Endodermal cell (in vitro differentiated cells): ENCODE measurements around the gene PPP1CB. TPM values are rescaled to one million over a fixed set of nuclear protein-coding genes. Genes with fewer than 3 reads are reported as not detected.

Experiments
- DNase-seq: peaks from one replicate; pipeline ENCODE4 v3.0.0-alpha.2; 2017
- H3K27ac ChIP-seq: 2 replicates; pipeline ENCODE4 v1.5.1; 2013; ENCODE audit warnings: mild to moderate bottlenecking, low read depth, low read length, moderate library complexity
- H3K27me3 ChIP-seq: 2 replicates; pipeline ENCODE4 v1.6.1; 2013; ENCODE audit warnings: mild to moderate bottlenecking, low read length, moderate library complexity; ENCODE audit not compliant: insufficient read depth, control insufficient read depth, poor library complexity, severe bottlenecking
- H3K36me3 ChIP-seq: 2 replicates; pipeline ENCODE4 v1.7.0; 2013; ENCODE audit warnings: mild to moderate bottlenecking, low read length, moderate library complexity; ENCODE audit not compliant: control insufficient read depth, insufficient read depth
- H3K4me1 ChIP-seq: one replicate; pipeline ENCODE4 v1.7.0; 2013; ENCODE audit warnings: low read length; ENCODE audit not compliant: control insufficient read depth, insufficient read depth
- H3K4me3 ChIP-seq: 2 replicates; pipeline ENCODE4 v1.5.1; 2013; ENCODE audit warnings: mild to moderate bottlenecking, low read length, moderate library complexity
- H3K9ac ChIP-seq: 2 replicates; pipeline ENCODE4 v1.6.1; 2013; ENCODE audit warnings: mild to moderate bottlenecking, low read length, moderate library complexity; ENCODE audit not compliant: poor library complexity, severe bottlenecking; ENCODE audit errors: extremely low read depth
- H3K9me3 ChIP-seq: 2 replicates; pipeline ENCODE4 v1.6.1; 2013; ENCODE audit warnings: mild to moderate bottlenecking, low read length, moderate library complexity; ENCODE audit not compliant: control insufficient read depth
- H3K27ac Mint-ChIP-seq: 2 replicates; pipeline ENCODE4 v1.8.0; 2020; ENCODE audit warnings: mixed read lengths
- H3K27me3 Mint-ChIP-seq: 2 replicates; pipeline ENCODE4 v1.8.0; 2021; ENCODE audit warnings: mild to moderate bottlenecking, mixed read lengths; ENCODE audit not compliant: insufficient read depth
- H3K36me3 Mint-ChIP-seq: 2 replicates; pipeline ENCODE4 v1.8.0; 2020; ENCODE audit warnings: low read depth, mixed read lengths
- H3K4me1 Mint-ChIP-seq: 2 replicates; pipeline ENCODE4 v1.8.0; 2020; ENCODE audit warnings: mixed read lengths
- H3K4me3 Mint-ChIP-seq: 2 replicates; pipeline ENCODE4 v1.8.0; 2020; ENCODE audit warnings: mild to moderate bottlenecking, moderate library complexity, mixed read lengths
- H3K9me3 Mint-ChIP-seq: 2 replicates; pipeline ENCODE4 v1.8.0; 2020; ENCODE audit warnings: mild to moderate bottlenecking, mixed read lengths
- CTCF ChIP-seq: fragments of 200-600 bp; sonication (generic); conservative IDR thresholded peaks from 2 replicates; pipeline ENCODE4 v1.5.0; 2021; ENCODE audit warnings: antibody characterized with exemption, mild to moderate bottlenecking
- WGBS, 2 experiments: methylation state at CpG; one replicate each; pipeline versions ENCODE4 v1.1.5 to v1.1.7; 2013; ENCODE audit warnings: missing lambda C conversion rate in 2 of 2, mixed read lengths in 1 of 2; ENCODE audit not compliant: insufficient coverage in 1 of 2, insufficient read length in 1 of 2; 5-methylcytosine and 5-hydroxymethylcytosine counted together
- total RNA-seq, 2 donors: library from RNA; stranded (reverse); fragmentation: NEBNext Ultra II Directional in 1 of 2; extraction: Animal tissue kit (Norgen Biotek cat#: 25700) in 1 of 2; gene quantifications; 2 replicates in 1 of 2; 3 replicates in 1 of 2; pipeline ENCODE4 v1.2.1, GENCODE V29; 2021

PPP1CB gene
- total RNA-seq, 2 donors from 2014 or later = 175 to 201 TPM

DNA sequence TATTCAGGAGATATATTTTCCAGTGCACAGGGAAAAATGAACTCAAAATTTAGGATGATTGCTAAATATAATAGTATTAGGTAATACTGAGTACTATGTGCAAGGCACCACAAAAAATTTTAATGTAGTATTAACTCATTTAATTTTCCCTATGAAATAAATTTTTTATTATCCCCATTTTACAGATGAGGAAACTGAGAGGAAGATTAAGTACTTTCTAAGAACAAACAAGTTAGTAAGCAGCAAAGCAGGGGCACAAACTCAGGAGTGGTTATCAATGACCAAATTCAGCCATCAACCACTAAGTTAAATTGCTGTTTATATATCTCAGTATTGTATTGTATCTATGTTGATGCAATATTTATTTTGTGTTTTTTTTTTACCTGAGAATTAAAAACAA, 73.2 kb downstream of the PPP1CB start:
- Mint-ChIP-seq H3K36me3 (no peaks in the 10 kb centered on the region), H3K27me3 (no peaks in the 10 kb centered on the region)

DNA sequence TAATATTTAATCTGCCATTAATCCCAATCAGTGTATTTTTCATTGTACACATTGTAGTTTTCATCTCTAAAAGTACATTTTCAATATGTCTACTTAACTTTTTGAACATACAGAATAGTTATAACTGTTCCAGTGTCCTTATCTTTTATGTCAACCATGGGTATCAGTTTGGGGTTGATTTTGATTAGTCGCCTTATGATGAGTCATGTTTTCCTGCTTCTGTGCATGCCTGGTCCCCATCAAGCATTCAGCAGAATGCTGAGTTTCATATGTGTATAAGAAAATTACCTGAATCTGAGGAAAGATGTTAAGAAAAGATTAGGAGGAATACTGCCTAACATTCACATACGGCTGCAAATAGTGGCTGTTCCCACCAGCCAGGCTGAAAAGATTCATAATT, 76.8 kb downstream of the PPP1CB start:
- no peak for TF ChIP-seq CTCF
- Histone ChIP-seq H3K4me1 (no peaks in the 10 kb centered on the region), H3K9me3 (no peaks in the 10 kb centered on the region), H3K4me3 (no peak overlapping the region), H3K36me3 (no peaks in the 10 kb centered on the region), H3K27me3 (peaks cover 9% of the 10 kb centered on the region), H3K27ac (no peak overlapping the region), H3K9ac (no peak overlapping the region)
- H3K27me3 Mint-ChIP-seq = no peaks in the 10 kb centered on the region
- 97 to 100% methylated on average over 2 of the region's 2 CpGs for WGBS, 2 experiments
- no peak overlapping the region for H3K27ac Mint-ChIP-seq
- no peak overlapping the region for H3K4me3 Mint-ChIP-seq
- no peaks in the 10 kb centered on the region for H3K4me1 Mint-ChIP-seq
- no peaks in the 10 kb centered on the region for H3K9me3 Mint-ChIP-seq
- DNase-seq = no peak
- H3K36me3 Mint-ChIP-seq = no peaks in the 10 kb centered on the region

More for the DNA sequence above, 73.2 kb downstream of the PPP1CB start:
- Histone ChIP-seq H3K27ac (no peak overlapping the region), H3K36me3 (no peaks in the 10 kb centered on the region), H3K4me1 (no peaks in the 10 kb centered on the region), H3K9me3 (no peaks in the 10 kb centered on the region), H3K9ac (no peak overlapping the region), H3K27me3 (no peaks in the 10 kb centered on the region), H3K4me3 (no peak overlapping the region)
- no peak for DNase-seq
- TF ChIP-seq CTCF = no peak
- H3K9me3 Mint-ChIP-seq = no peaks in the 10 kb centered on the region
- H3K4me3 Mint-ChIP-seq = no peak overlapping the region
- H3K27ac Mint-ChIP-seq = no peak overlapping the region
- peaks cover 1% of the 10 kb centered on the region for H3K4me1 Mint-ChIP-seq

GRCh38 chr2:28833740-28834470, 82.3 kb downstream of the PPP1CB start:
- 89% methylated on average over 1 of the region's 2 CpGs; no CpG with 5 or more reads in 1 of the 2 experiments for WGBS, 2 experiments
- H3K9me3 Mint-ChIP-seq = no peaks in the 10 kb centered on the region
- H3K9ac ChIP-seq = no peak overlapping the region
- no peak for TF ChIP-seq CTCF
- H3K36me3 Mint-ChIP-seq = no peaks in the 10 kb centered on the region
- no peaks in the 10 kb centered on the region for H3K9me3 ChIP-seq
- no peaks in the 10 kb centered on the region for H3K4me1 ChIP-seq
- no peaks in the 10 kb centered on the region for H3K36me3 ChIP-seq
- H3K4me3 Mint-ChIP-seq = no peak overlapping the region
- H3K27me3 Mint-ChIP-seq = peaks cover 6% of the 10 kb centered on the region
- H3K27me3 ChIP-seq = peaks cover 9% of the 10 kb centered on the region
- no peak for DNase-seq
- H3K27ac Mint-ChIP-seq = no peak overlapping the region
- no peak overlapping the region for H3K4me3 ChIP-seq
- H3K4me1 Mint-ChIP-seq = no peaks in the 10 kb centered on the region
- H3K27ac ChIP-seq = no peak overlapping the region
